GM18867 (cell line): Measurements from ENCODE around the gene CAMK2A.

Source experiments
- ATAC-seq: cut with Tn5 transposase; IDR thresholded peaks from one replicate; pipeline ENCODE4 v1.9.1; 2021; ENCODE audit warnings: mild to moderate bottlenecking, moderate library complexity; ENCODE audit not compliant: unreplicated experiment

CAMK2A gene

GRCh38 chr5:150190503-150190979 lies 99.0 kb downstream of the CAMK2A start:
- ATAC-seq = no peak

- ATAC-seq = no peak
These were observed 99.7 kb downstream of the CAMK2A start, which contains the start of gene SLC6A7 for GRCh38 chr5:150189728-150190502. TSS of gene SLC6A7 (plus strand) at chr5:150190062. CDS start at chr5:150190328, 266 bp downstream.

- no peak for ATAC-seq
These were observed 100.2 kb downstream of the CAMK2A start for GRCh38 chr5:150189326-150189725.

GRCh38 chr5:150188146-150188842 lies 101.3 kb downstream of the CAMK2A start:
- ATAC-seq = no peak

GRCh38 chr5:150186897-150187296 lies 102.7 kb downstream of the CAMK2A start:
- no peak for ATAC-seq

- no peak for ATAC-seq
These were observed 103.4 kb downstream of the CAMK2A start for GRCh38 chr5:150186137-150186536.

- ATAC-seq = no peak
These were observed 104.3 kb downstream of the CAMK2A start for GRCh38 chr5:150184990-150185912.

GRCh38 chr5:150184006-150184405 lies 105.6 kb downstream of the CAMK2A start:
- ATAC-seq = no peak

- no peak for ATAC-seq
These were observed 106.1 kb downstream of the CAMK2A start for GRCh38 chr5:150183436-150183835.

GRCh38 chr5:150182774-150183173 lies 106.8 kb downstream of the CAMK2A start:
- no peak for ATAC-seq

- no peak for ATAC-seq
These were observed 107.6 kb downstream of the CAMK2A start for GRCh38 chr5:150181766-150182545.

- ATAC-seq = no peak
These were observed 108.5 kb downstream of the CAMK2A start for GRCh38 chr5:150181027-150181426.

GRCh38 chr5:150180241-150181026 lies 109.1 kb downstream of the CAMK2A start:
- no peak for ATAC-seq

GRCh38 chr5:150179019-150179620 lies 110.5 kb downstream of the CAMK2A start:
- ATAC-seq = no peak

- no peak for ATAC-seq
These were observed 111.3 kb downstream of the CAMK2A start for GRCh38 chr5:150178262-150178661.

- no peak for ATAC-seq
These were observed 111.9 kb downstream of the CAMK2A start for GRCh38 chr5:150177721-150178120.

- ATAC-seq = no peak
These were observed 112.7 kb downstream of the CAMK2A start for GRCh38 chr5:150176745-150177477.

GRCh38 chr5:150175536-150175935 lies 114.0 kb downstream of the CAMK2A start:
- ATAC-seq = no peak
